Activated CD8-positive, alpha-beta T cell treated with anti-CD3 and anti-CD28 coated beads for 36 hours (primary cell): ENCODE results near the gene SLIT1. TPM values are rescaled to one million over a fixed set of nuclear protein-coding genes. Genes with fewer than 3 reads are reported as not detected.

Experiments used
- ATAC-seq: fragments of 200-7000 bp; cut with Tn5 transposase; one replicate; pipeline ENCODE4 v1.10.0; 2021; ENCODE audit warnings: mild to moderate bottlenecking, moderate library complexity
- CTCF ChIA-PET: fragments of 350-600 bp; sonication (Branson Sonifier 250); formaldehyde crosslinking; loops from one replicate; lab custom pipeline; 2021; ENCODE audit warnings: antibody characterized with exemption; lab: Charles Lee
- POLR2A ChIA-PET: fragments of 350-600 bp; sonication (Branson Sonifier 250); formaldehyde crosslinking; loops from one replicate; lab custom pipeline; 2021; ENCODE audit warnings: antibody characterized with exemption; lab: Charles Lee
- DNase-seq: peaks from one replicate; pipeline ENCODE4 v3.0.0-alpha.2; 2020
- H3K27ac Mint-ChIP-seq: one replicate; pipeline ENCODE4 v1.8.0; 2021; ENCODE audit warnings: mild to moderate bottlenecking, mixed read lengths
- H3K27me3 Mint-ChIP-seq: one replicate; pipeline ENCODE4 v1.8.0; 2021; ENCODE audit warnings: mixed read lengths
- H3K36me3 Mint-ChIP-seq: one replicate; pipeline ENCODE4 v1.8.0; 2021; ENCODE audit warnings: low read depth, mixed read lengths
- H3K4me1 Mint-ChIP-seq: one replicate; pipeline ENCODE4 v1.8.0; 2021; ENCODE audit warnings: low read depth, mixed read lengths
- H3K4me3 Mint-ChIP-seq: one replicate; pipeline ENCODE4 v1.8.0; 2021; ENCODE audit warnings: mild to moderate bottlenecking, moderate library complexity, mixed read lengths
- H3K9me3 Mint-ChIP-seq: one replicate; pipeline ENCODE4 v1.8.0; 2021; ENCODE audit warnings: mixed read lengths
- CTCF ChIP-seq: fragments of 200-600 bp; IDR thresholded peaks from one replicate; pipeline ENCODE4 v1.8.0; 2022; ENCODE audit warnings: antibody characterized with exemption, mild to moderate bottlenecking
- intact Hi-C: fragments of 100-400 bp; cut with micrococcal nuclease; formaldehyde crosslinking; loops from one replicate; pipeline ENCODE4 v1.10.0; 2022
- total RNA-seq, 2 experiments: library from RNA; stranded (reverse); gene quantifications; one replicate each; pipeline ENCODE4 v1.2.3, GENCODE V29; 2021

Gene SLIT1
- total RNA-seq, 2 experiments from 2014 or later = 0.34 to 1.2 TPM

- H3K4me3 Mint-ChIP-seq = peak overlapping the region; percentile 70
- no peak for DNase-seq
- no peak for ATAC-seq
- TF ChIP-seq CTCF = no peak
- H3K4me1 Mint-ChIP-seq = peaks cover 11% of the 10 kb centered on the region
- no peaks in the 10 kb centered on the region for H3K9me3 Mint-ChIP-seq
- H3K27ac Mint-ChIP-seq = no peak overlapping the region
- intact Hi-C loops = no loop called here
- H3K27me3 Mint-ChIP-seq = peaks cover 24% of the 10 kb centered on the region
- H3K36me3 Mint-ChIP-seq = no peaks in the 10 kb centered on the region
- ChIA-PET CTCF (interaction anchor here (0.9 to 8.6 kb wide), 30 partner anchors 10 to 170 kb away, joined by 3 to 166 read pairs (median 6); partner anchors contain the start of gene SLIT1), POLR2A (interaction anchor here (2.0 kb wide), 1 partner anchor 15 kb away, joined by 4 read pairs; no protein-coding TSS in a partner anchor)
Observed at GRCh38 chr10:97195706-97196222, 10.0 kb upstream of the SLIT1 start.

GRCh38 chr10:97192952-97193435, 7.2 kb upstream of the SLIT1 start:
- ChIA-PET POLR2A (interaction anchor here (0.7 to 1.3 kb wide), 2 partner anchors 10 to 25 kb away, joined by 3 read pairs; no protein-coding TSS in a partner anchor), CTCF (interaction anchor here (0.6 to 8.6 kb wide), 8 partner anchors 16 to 155 kb away, joined by 3 to 166 read pairs (median 8); no protein-coding TSS in a partner anchor)
- ATAC-seq (no peak), DNase-seq (no peak)
- TF ChIP-seq CTCF = no peak
- Mint-ChIP-seq H3K36me3 (no peaks in the 10 kb centered on the region), H3K9me3 (no peaks in the 10 kb centered on the region), H3K27me3 (peaks cover 20% of the 10 kb centered on the region), H3K27ac (no peak overlapping the region), H3K4me1 (peaks cover 11% of the 10 kb centered on the region), H3K4me3 (no peak overlapping the region)
- intact Hi-C loops = no loop called here

GRCh38 chr10:97190450-97190849, 4.7 kb upstream of the SLIT1 start:
- Mint-ChIP-seq H3K36me3 (no peaks in the 10 kb centered on the region), H3K4me1 (peaks cover 4% of the 10 kb centered on the region), H3K27ac (no peak overlapping the region), H3K4me3 (no peak overlapping the region), H3K9me3 (no peaks in the 10 kb centered on the region), H3K27me3 (peaks cover 35% of the 10 kb centered on the region)
- ChIA-PET CTCF (interaction anchor here (0.9 to 1.6 kb wide), 3 partner anchors 20 to 154 kb away, joined by 3 to 8 read pairs (median 7); no protein-coding TSS in a partner anchor), POLR2A (no interaction called here)
- DNase-seq (no peak), ATAC-seq (no peak)
- no peak for TF ChIP-seq CTCF
- intact Hi-C loops = no loop called here

DNA sequence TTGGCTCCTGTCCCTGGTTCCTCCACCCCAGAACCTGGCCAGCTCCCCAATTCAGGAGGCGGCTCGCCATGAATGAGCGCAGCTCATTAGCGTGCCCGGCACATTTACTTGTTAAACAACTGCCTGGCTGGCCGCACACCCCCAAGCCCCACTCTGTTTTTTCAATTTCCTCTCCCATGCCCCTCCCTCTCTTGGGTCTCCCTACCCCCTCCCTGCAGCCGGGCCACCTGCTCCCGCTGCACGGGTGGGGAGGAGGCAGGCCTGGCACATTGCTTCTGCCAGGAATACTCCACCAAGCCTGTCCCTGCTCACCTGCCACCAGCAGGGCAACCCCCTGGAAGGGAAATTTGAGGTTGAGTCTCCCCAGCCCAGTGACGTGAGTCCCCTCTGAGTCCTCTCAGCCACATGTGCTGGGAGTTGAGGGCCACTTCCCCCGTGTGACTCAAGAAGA, 2.5 kb upstream of the SLIT1 start:
- no peaks in the 10 kb centered on the region for H3K9me3 Mint-ChIP-seq
- peaks cover 7% of the 10 kb centered on the region for H3K4me1 Mint-ChIP-seq
- ATAC-seq = no peak
- TF ChIP-seq CTCF = no peak
- H3K36me3 Mint-ChIP-seq = no peaks in the 10 kb centered on the region
- CTCF ChIA-PET = no interaction called here
- H3K27me3 Mint-ChIP-seq = peaks cover 46% of the 10 kb centered on the region
- intact Hi-C loops = no loop called here
- no peak overlapping the region for H3K4me3 Mint-ChIP-seq
- POLR2A ChIA-PET = no interaction called here
- no peak overlapping the region for H3K27ac Mint-ChIP-seq
- no peak for DNase-seq

GRCh38 chr10:97186911-97187310, 1.2 kb upstream of the SLIT1 start:
- TF ChIP-seq CTCF = no peak
- CTCF ChIA-PET = interaction anchor here (0.6 to 2.3 kb wide), 5 partner anchors 8 to 114 kb away, joined by 3 to 7 read pairs (median 3); no protein-coding TSS in a partner anchor
- no peaks in the 10 kb centered on the region for H3K9me3 Mint-ChIP-seq
- intact Hi-C loops = no loop called here
- H3K27me3 Mint-ChIP-seq = peaks cover 42% of the 10 kb centered on the region
- peaks cover 7% of the 10 kb centered on the region for H3K4me1 Mint-ChIP-seq
- DNase-seq = no peak
- no peaks in the 10 kb centered on the region for H3K36me3 Mint-ChIP-seq
- POLR2A ChIA-PET = no interaction called here
- H3K27ac Mint-ChIP-seq = no peak overlapping the region
- no peak overlapping the region for H3K4me3 Mint-ChIP-seq
- ATAC-seq = no peak
